ENCODE results near the gene KDM7A. TPM values are rescaled to one million over a fixed set of nuclear protein-coding genes. Genes with fewer than 3 reads are reported as not detected.

KDM7A gene
- polyA plus RNA-seq, 1 of the 3 experiments (the other 2 are of a cell fraction): 0.94 TPM

GRCh38 chr7:140175221-140176121 is 1.3 kb downstream of the KDM7A start (continued):
- TF ChIP-seq, protein P1, sequence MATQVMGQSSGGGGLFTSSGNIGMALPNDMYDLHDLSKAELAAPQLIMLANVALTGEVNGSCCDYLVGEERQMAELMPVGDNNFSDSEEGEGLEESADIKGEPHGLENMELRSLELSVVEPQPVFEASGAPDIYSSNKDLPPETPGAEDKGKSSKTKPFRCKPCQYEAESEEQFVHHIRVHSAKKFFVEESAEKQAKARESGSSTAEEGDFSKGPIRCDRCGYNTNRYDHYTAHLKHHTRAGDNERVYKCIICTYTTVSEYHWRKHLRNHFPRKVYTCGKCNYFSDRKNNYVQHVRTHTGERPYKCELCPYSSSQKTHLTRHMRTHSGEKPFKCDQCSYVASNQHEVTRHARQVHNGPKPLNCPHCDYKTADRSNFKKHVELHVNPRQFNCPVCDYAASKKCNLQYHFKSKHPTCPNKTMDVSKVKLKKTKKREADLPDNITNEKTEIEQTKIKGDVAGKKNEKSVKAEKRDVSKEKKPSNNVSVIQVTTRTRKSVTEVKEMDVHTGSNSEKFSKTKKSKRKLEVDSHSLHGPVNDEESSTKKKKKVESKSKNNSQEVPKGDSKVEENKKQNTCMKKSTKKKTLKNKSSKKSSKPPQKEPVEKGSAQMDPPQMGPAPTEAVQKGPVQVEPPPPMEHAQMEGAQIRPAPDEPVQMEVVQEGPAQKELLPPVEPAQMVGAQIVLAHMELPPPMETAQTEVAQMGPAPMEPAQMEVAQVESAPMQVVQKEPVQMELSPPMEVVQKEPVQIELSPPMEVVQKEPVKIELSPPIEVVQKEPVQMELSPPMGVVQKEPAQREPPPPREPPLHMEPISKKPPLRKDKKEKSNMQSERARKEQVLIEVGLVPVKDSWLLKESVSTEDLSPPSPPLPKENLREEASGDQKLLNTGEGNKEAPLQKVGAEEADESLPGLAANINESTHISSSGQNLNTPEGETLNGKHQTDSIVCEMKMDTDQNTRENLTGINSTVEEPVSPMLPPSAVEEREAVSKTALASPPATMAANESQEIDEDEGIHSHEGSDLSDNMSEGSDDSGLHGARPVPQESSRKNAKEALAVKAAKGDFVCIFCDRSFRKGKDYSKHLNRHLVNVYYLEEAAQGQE (IDR thresholded peaks at IDR 0.05; ENCODE audit: low read depth, low read length): no peak
- TF ChIP-seq RFX5 (IDR thresholded peaks at IDR 0.05; ENCODE audit: low read length): peak; percentile 57; the same call in 1 of the 2 replicates
- TF ChIP-seq NFIC (IDR thresholded peaks at IDR 0.05; ENCODE audit: borderline replicate concordance): no peak
- peak; percentile 41; the same call in 1 of the 2 replicates for TF ChIP-seq TCF12 (IDR thresholded peaks at IDR 0.05)
- TF ChIP-seq FOXJ3 (CRISPR knock-in tag; IDR thresholded peaks at IDR 0.05): 0 out of 2 replicates have a peak, but pooled peaks have one; percentile 47
- no peak; a peak in 1 of 4 replicates for TF ChIP-seq EP300 (IDR thresholded peaks at IDR 0.05; ENCODE audit: borderline replicate concordance in 1 of 2, low read depth in 1 of 2, low read length in 1 of 2)
- TF ChIP-seq JUND (IDR thresholded peaks at IDR 0.05): no peak
- no peak for TF ChIP-seq FOXM1 (IDR thresholded peaks at IDR 0.05; ENCODE audit: low read depth)
- TF ChIP-seq RXRA (IDR thresholded peaks at IDR 0.05; ENCODE audit: borderline replicate concordance, low read depth): no peak; the same call in 1 of the 2 replicates
- TF ChIP-seq NRF1 (IDR thresholded peaks at IDR 0.05; ENCODE audit: low read depth, low read length): no peak
- no peak for TF ChIP-seq EZH2phosphoT487 (IDR thresholded peaks at IDR 0.05; ENCODE audit: borderline replicate concordance, low read depth)
- no peak for TF ChIP-seq TEAD4 (IDR thresholded peaks at IDR 0.05; ENCODE audit: borderline replicate concordance, insufficient read depth)
- TF ChIP-seq SMC3 (IDR thresholded peaks at IDR 0.05; ENCODE audit: low read depth, low read length): peak; percentile 88
- peak; percentile 79 for TF ChIP-seq RCOR1 (IDR thresholded peaks at IDR 0.05; ENCODE audit: low read length)
- no peak for TF ChIP-seq GABPA (IDR thresholded peaks at IDR 0.05; ENCODE audit: low read depth)
- TF ChIP-seq, protein P2, sequence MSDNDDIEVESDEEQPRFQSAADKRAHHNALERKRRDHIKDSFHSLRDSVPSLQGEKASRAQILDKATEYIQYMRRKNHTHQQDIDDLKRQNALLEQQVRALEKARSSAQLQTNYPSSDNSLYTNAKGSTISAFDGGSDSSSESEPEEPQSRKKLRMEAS (IDR thresholded peaks at IDR 0.05; ENCODE audit: low read depth): peak; percentile 84
- no peak for TF ChIP-seq USF2 (IDR thresholded peaks at IDR 0.05; ENCODE audit: borderline replicate concordance, low read depth, low read length)
- TF ChIP-seq FOSL2 (IDR thresholded peaks at IDR 0.05; ENCODE audit: borderline replicate concordance, low read depth): no peak
- TF ChIP-seq PBX3 (IDR thresholded peaks at IDR 0.05): peak; percentile 98
- TF ChIP-seq USF1 (IDR thresholded peaks at IDR 0.05; ENCODE audit: borderline replicate concordance, low read depth): no peak
